CD4-positive, alpha-beta T cell treated with Interleukin-10 for 1 hour (primary cell): ENCODE data around the gene CAMTA1.
A peak's percentile ranks its signal among the peaks of the same experiment; 100 is the strongest.

Experiments used
- DNase-seq: peaks from one replicate; pipeline ENCODE4 v3.0.0-alpha.2; 2020

The CAMTA1 gene

DNA sequence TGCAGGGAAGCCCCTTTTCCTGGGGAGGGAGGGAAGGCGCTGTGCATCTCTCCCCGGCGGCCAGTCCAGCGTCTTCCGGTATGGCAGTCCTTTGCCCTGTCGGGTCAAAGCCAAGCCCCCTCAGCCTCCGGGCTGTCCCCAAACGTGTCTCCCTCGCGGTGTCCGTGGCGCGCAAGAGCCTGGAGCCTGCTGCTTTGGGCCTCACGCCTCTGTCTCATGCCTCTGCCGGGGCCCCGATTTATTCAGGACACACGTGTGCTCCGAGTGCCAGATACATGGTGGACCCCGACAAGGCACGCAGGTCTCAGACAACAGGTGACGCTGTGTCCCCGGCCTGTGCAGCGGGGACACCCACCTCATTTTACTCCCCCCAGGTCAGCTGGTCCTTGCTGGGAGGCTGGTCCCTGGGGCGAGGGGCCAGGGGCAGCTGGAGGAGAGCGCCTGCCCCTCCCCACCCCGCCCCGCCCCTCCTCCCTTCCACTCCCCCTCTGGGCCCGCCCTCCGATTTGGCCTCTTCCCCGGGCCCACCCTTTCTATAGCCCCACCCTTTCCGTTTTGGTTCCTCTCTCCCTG is 176.7 kb downstream of the CAMTA1 start:
- no peak for DNase-seq

DNA sequence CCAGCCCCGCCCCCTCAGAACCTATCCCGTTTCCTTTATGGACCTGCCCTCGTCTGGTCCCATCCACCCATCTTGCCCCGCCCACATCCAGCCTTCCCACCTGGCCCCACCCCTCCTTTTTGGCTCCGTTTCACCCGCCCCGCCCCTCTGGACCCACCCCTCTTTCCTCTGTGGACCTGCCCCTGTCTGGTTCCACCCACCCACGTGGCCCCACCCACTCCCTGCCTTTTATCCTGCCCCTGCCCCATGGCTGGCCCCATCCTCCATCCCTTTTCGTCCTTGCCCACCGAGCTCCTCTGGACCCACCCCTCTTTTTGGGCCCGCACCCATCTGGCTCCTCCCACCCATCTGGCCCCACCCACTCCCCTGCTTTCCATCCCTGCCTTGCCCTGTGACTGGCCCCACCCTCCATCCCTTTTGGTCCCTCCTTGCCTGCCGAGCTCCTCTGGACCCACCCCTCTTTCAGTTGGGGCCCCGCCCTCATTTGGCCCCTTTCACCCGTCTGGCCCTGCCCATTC is 177.3 kb downstream of the CAMTA1 start:
- peak; percentile 32 for DNase-seq

DNA sequence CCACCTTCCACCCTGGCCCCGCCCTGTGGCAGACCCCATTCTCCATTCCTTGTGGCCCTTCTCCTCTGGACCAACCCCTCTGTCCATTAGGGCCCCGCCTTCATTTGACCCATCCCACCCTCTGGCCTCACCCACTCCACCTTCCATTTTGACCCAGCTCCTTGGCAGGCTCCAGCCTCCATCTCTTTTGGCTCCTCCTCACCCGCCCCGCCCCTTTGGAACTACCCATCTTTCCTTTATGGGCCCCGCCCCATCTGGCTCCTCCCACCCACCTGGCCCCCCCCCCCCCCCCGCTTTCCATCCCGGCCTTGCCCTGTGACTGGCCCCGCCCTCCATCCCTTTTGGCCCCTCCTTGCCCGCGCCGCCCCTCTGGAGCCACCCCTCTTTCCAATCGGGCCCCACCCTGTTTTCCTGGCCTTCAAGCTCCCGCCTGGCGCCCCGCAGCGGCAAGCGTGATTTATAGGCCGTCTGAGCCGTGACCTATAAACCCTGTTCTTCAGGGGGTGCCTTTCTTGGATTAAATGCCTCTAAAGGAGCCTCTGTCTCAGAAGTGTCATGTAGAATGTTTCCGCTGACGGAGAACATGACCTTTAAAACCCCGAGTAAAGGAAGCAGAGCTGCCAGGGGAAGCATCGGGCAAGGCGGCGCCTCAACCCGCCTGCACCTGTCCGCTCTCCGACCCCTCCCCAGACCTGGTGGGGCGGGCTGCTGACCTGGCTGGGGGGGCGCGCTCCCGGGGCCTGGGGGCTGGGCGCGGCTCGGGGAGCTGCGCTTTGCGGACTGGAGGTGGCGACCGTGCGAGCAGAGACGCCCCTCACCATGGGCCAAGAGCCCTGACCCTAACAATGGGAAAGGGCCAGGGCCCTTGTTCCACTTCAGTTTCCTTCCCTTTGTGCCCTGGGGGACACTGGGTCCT is 178.0 kb downstream of the CAMTA1 start:
- DNase-seq, result peak; percentile 41

DNA sequence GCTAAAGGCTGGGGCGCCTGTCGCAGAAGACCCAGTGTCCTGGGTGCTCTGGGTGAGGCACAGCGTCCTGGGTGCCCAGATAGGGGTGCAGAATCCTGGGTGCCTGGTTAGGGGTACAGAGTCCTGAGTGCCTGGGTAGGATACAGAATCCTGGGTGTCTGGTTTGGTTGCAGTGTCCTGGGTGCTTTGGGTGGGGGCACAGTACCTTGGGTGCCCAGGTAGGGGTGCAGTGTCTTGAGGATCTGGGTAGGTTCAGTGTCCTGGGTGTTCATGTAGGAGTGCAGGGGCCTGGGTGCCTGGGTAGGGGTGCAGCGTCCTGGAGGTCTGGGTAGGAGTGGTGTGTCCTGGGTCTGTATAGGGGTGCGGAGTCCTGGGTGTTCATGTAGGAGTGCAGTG is 178.7 kb downstream of the CAMTA1 start:
- DNase-seq, result no peak

DNA sequence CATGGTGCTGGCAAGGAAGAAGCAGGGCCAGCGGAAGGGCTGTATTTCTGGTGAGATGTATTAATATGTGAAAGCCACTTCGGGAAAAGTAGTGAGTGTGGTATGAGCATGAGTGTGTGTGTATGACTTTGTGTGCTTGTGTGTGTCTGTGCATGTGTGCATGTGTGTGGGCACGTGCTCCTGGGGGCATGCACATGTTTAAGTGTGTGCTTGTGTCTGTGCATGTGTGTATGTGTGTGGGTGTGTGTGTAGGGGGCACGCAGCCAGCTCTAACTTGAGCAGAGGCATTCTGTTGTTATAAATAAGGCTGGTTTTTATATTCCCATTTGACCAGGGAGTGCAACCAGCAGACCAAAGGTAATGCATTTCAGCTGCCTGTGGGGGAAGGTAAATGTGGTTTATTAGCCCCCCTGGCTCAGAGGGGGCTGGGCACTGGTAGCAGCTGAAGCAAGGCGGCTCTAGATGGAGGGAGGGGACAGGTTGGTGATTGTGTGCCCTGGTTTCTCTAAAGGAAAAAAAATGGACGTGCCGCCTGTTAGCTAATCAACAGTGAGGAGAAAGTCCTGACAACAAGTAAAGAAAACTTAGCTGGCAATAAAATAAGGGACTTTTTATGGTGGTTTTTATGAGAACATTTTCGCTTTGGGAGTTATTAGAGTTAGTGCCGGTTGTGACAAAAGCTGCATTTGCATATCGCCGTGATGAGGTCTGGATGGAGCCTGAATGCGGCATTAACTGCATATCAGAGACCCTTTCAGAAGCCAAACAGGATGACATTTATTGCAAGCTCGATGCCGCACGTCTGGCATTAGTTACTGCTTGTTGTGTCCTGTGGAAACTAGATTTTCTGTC is 180.1 kb downstream of the CAMTA1 start:
- DNase-seq, result no peak

DNA sequence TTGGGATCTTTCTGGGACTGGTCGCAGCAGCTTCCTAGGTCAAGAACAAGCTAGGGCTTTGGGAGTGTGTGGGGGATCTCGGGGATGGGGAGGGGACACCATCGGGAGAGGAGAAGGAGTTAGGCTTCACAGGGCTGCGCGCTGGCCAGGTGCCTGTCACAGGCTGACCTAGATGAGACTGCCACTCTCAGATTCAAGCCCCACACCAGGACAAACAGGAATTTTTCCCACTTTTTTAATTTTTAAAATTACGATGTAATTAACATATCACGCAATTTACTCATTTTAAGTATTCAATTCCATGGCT is 180.6 kb downstream of the CAMTA1 start:
- DNase-seq, result no peak

DNA sequence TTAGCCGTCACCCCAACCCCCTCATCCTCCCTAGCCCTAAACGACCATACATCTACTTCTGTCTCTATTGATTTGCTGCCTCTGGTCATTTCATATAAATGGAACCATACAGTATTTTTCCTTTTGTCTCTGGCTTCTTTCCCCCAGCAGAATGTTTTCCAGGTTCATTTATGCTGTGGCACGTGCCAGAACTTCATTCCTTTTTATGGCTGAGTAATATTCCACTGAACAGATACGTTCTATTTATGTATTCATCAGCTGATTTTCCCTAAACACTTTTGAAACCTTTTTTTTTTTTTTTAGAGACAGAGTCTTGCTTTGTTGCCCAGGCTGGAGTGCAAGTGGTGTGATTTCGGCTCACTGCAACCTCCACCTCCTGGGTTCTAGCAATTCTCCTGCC is 181.1 kb downstream of the CAMTA1 start:
- no peak for DNase-seq

DNA sequence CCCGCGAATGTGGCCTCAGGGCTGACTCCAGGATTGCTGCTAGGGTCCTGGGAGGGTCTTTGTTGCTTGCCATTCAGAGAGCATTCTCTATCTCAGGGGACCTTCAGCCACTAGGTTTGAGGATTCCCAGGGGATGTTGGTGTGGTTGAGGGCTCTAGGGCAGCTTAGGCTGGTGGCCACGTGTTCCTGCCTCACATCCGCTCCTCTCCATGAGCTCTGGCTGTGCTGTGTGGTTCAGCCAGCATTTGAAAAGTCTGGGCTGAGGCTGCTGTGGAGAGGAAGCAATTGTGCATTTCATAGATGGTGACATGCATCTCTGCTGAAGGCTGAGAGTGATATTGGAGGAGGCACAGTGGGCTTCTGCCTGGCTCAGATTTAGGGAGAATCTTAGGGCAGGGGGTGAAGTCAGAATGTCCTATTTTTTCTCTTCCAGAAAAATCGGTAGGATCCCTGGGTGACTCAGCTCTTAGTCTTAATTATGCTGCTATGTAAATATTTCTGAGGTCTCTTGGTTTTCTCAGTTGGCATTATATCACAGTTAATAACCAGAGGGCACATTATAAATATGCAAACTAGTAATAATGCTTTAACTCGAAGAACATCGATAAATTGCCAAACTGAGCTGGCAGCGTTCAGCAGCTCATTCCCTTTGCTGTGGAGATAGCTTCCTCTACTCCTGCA is 182.3 kb downstream of the CAMTA1 start:
- no peak for DNase-seq

DNA sequence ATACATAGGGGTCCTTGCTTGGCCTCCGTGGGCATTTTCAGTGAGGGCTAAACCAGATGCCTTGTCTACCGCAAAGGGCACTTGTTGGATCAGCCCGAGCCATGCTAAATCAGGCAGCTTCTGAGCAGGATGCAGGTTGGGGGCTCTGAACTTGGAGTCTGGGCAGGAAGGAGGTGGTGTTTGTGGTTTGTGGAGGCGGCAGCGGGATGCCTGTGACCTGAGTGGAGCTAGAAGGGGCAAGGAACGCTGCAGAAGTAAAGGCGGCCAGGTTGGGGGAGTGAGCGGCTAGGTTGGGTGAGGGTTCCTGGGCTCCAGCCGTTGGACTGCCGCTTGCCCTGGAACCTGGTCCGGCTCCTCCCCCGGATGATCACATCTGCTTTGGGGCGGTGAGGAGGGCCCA is 183.9 kb downstream of the CAMTA1 start:
- DNase-seq, result no peak

DNA sequence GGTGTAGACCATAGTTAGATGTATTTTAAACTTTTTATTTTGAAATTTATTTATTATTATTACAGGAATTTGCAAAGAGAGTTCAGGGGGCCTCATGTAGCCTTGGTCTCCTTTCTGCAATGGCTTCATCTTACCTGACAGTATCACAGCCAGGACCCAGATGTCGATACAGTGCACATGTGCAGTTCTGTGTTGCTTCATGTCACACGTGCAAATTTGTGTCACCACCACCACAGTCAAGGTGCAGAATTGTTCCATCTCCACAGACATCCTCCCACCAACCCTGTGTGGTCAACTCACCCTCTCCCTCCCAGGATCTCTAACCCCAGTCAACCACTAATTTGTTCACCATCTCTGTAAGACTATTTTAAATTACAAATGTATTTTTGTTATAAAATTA is 184.5 kb downstream of the CAMTA1 start:
- no peak for DNase-seq

DNA sequence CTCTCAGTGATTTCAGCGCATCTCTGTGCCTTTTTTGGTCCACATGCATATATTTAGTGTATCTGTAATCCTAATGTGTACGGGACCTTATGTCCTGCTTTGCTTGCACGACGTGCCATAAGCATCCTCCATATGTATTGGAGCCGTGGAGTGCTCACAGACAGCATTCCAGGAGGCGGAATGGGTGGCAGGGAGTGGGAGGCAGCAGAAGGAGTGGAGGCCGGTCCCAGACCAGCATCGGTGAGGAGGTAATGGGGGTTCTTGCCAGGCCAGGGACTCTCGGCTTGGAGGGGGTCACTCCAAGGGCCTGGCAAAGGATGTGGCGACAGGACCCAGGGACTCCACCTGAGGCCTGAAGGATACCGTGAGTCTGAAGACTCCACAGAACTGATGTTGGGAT is 185.0 kb downstream of the CAMTA1 start:
- no peak for DNase-seq

DNA sequence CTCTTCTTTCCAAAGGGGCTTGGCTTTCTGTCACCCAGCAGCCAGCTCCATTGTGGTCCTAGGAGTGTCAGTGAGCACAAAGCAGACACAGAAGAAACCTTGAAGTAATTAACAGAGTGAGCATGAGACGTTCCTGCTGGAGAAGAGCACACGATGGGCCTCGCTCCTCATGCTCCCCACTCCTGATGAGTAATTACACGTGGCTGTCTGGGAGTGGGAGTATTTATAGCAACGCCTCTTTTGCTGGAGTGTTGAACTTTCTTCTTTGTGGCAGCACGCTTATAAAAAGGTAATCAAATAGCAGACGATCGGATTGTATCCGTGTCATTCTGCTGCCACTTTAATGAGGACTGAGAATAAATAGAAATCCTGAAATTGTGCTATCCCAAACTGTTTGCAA is 185.8 kb downstream of the CAMTA1 start:
- no peak for DNase-seq

DNA sequence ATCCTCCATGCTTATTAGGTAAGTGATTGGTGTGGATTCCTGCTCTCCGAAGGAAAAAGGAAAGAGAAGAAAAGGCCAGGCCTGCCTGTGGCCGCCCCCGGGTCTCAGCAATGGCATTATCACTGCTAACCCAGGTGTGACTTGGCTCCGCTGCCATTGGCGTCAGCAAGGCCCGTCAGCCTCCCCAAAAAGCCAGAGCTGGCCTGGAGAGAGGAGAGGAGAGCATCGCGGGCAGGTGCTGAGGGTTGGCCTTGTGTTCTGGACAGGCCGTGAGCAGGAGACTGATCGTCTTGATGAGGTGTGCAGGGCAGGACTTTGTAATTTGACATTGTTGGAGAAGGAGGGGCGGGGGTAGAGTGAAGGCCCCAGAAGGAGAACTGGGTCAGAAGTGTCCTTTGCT is 186.4 kb downstream of the CAMTA1 start:
- no peak for DNase-seq

DNA sequence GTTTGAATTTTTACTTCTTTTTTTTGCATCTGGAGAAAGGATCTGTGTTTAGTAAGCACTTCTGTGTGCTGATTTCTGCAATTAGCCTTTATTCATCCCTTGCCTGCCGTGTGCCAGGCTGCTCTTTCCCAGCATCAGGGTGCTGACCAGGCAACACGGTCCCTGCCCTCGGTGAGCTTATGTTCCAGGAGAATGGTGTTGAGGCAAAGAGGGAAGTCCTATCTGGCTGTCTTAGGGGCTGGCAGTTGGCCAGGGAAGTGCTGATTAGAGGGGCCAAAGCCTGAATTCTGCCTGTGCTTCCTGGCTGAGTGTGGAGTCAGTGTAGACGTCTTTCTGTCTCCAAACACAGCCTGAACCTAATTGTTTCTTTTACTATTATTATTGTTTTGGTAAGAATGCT is 187.1 kb downstream of the CAMTA1 start:
- no peak for DNase-seq

DNA sequence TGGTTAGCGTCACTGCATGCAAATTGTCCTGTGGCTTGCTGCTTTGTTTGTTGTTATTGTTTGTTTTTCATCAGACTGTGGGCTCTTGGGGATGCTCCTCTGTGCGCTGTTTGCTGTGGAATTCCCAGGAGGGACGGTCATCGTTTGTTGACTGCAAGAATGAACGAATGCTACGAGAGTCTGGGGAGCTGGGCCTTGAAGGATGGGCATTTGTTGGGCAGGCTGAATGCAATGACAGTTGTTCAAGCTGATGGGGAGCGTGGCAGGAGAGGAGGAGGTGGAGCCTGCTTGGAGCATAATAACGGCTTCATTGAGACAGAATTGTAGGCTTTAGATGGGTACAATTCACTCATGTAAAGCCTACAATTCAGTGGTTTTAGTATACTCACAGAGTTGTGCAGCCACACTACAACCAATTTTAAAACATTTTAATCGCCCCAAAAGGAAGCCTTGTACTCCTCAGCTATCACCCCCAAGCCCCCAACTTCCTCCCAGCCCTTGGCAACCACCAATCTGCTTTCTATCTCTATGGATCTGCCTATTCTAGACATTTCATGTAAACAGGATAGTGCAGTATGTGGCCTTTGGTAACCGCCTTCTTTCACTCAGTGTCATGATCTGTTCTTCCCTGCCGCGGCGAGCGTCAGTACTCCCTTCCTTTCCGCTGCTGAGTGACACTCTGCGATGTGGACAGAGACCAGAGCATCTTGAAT is 190.2 kb downstream of the CAMTA1 start:
- DNase-seq, result no peak

DNA sequence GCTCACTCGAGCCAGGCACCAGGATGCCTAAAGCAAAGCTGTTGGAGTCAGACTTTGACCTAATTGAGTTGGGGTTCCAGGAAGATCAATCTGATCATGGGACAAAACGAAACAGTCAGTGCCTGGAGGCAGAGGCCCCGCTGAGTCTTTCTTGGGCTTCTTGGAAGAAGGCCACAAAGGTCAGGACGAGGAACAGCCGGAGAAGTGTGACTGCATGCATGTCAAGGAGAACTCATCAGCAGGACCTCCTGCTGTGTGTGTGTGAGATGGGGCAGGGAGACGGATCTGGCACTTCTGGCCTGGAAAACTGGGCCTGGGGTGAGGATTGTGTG is 190.8 kb downstream of the CAMTA1 start:
- DNase-seq, result no peak

DNA sequence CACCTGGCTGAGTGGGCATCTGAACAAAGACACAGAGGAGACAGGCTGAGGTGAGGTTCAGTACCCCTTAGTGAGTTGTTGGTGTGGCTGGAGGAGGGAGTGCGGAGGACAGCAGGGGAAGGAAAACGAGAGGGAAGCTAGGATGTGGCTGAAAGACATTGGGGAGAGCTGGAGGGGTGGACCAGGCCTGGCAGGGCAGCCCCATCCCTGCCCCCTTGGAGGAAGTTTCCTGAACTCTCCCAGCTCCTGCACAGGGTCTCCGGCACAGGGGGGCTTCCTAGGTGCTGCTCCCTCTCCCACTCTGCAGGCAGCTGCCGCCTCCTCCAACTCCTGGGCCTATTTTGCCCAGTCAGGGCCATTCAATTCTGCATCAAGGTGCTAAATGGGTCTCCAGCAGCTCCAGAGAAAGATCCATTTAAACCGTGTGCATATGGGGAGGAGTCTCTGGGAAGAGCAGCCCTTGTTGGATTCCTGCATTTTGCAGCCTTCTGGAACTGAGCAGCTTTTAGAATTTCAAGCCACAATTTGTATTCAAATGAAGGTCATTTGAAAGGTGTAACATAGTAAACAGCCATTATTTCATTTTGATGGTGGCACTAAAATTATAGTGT is 193.9 kb downstream of the CAMTA1 start:
- no peak for DNase-seq

DNA sequence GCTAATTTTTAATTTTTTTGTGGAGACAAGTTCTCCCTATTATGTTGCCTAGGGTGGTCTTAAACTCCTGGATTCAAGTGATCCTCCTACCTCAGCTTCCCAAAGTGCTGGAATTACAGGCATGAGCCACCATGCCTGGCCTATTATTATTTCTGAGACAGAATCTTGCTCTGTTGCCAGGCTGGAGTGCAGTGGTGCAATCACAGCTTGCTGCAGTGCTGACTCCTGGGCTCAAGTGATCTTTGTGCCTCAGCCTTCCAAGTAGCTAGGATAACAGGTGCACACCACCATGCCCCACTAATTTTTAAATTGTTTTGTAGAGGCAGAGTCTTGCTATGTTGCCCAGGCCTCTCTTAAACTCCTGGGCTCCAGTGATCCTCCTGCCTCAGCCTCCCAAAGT is 196.3 kb downstream of the CAMTA1 start:
- no peak for DNase-seq

DNA sequence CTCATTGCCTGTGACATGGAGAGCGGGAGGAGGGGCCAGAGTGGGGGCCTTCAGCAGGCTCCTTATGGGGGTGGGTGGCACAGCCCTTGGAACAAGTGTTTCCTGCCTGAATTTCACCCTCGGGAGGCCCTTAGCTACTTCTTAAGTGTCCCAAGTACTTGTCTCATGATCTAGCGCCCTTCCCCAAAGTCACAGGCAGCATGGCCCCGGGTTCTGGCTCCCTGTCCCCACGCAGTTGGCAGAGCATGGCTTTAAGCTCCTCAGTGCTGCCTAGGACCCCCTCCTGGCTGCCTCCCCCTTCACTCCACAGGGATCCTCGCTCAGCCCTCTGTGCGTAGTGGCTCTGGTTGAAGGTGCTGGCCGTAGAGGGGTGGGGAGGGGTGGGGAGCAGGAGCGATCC is 197.2 kb downstream of the CAMTA1 start:
- no peak for DNase-seq

DNA sequence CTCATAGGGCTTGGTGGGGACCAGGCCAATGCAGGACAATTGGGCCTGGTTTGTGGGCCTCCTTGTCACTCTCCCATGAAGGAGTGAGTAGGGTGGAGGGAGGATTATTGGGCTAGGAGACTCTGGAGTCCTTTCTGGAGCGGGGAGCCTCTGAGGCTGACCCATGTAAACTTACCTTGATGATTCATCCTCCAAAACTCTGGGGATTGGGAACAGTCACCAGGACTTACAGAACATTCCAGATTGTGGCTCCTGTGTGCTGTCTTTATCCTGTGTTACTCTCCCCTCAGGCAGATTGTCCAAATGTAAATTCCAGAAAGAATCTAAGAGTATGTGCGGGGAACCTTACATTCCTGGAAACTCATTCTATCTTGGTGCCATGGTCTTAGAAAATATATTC is 197.6 kb downstream of the CAMTA1 start:
- no peak for DNase-seq

DNA sequence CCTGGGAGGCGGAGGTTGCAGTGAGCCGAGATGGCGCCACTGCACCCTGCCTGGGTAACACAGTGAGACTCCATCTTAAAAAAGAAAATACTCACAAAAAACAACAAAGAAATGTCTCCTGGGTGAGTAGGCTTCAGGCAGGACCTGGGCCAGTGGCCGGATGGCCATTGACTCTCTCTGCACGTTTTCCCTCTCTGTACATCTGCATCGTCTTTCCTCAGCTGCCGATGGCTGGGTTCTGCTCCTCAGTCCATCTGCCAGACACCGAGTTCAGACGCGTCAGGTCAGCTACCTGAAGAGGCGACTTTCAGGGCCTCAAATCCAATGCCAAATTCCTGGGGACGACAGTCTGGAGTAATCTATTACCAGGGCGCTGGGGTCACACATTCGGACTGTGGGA is 199.3 kb downstream of the CAMTA1 start:
- no peak for DNase-seq

DNA sequence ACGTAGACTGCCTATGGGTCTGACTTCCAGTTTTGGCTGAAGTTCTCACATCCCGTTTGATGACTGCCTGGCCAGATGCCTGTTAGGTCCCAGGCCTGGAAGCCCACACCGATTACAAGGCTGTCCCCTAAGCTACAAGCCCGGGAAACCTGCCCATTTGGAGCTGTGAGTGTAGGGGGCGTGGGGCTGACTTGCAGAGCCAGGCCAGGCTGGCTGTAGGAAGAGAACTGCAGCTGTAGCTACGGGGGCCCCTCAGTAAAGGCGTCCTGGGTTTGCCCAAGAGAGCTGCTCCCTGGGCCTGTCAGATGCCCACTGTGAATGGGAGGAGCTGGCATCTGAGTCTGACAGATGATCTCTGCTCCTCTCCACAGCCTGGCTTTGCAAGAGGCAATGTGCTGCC is 199.7 kb downstream of the CAMTA1 start:
- DNase-seq, result no peak
